ENCODE results near the gene CD27.
A peak's percentile ranks its signal among the peaks of the same experiment; 100 is the strongest.

Gene CD27

GRCh38 chr12:6434205-6435140 is 10.3 kb upstream of the CD27 start:
- DNase-seq (ENCODE audit: low read depth in 2 of 2): no peak

- no peak for DNase-seq (ENCODE audit: low read depth in 2 of 2)
Observed at GRCh38 chr12:6435961-6436715, 8.6 kb upstream of the CD27 start.

GRCh38 chr12:6437586-6437985 is 7.2 kb upstream of the CD27 start:
- DNase-seq (ENCODE audit: low read depth in 2 of 2): no peak

GRCh38 chr12:6438345-6438744 is 6.4 kb upstream of the CD27 start:
- no peak for DNase-seq (ENCODE audit: low read depth in 2 of 2)

GRCh38 chr12:6440391-6440790 is 4.4 kb upstream of the CD27 start:
- no peak for DNase-seq (ENCODE audit: low read depth in 2 of 2)

- no peak for DNase-seq (ENCODE audit: low read depth in 2 of 2)
Observed at GRCh38 chr12:6442836-6443235, 1.9 kb upstream of the CD27 start.

- peak; percentile 62 to 63 for DNase-seq (ENCODE audit: low read depth in 2 of 2)
Observed at GRCh38 chr12:6443361-6443983, 1.3 kb upstream of the CD27 start.

GRCh38 chr12:6444031-6444430 is 724 bp upstream of the CD27 start:
- DNase-seq (ENCODE audit: low read depth in 2 of 2): no peak

GRCh38 chr12:6450091-6450868 is 5.5 kb downstream of the CD27 start:
- no peak for DNase-seq (ENCODE audit: low read depth in 2 of 2)

GRCh38 chr12:6450869-6451347 is 6.2 kb downstream of the CD27 start:
- DNase-seq (ENCODE audit: low read depth in 2 of 2): no peak

GRCh38 chr12:6451348-6452244 is 6.8 kb downstream of the CD27 start, which contains the start of gene TAPBPL:
TAPBPL (plus strand) TSS chr12:6452042; CDS start chr12:6452249, 207 bp downstream.
- peak; percentile 70 for DNase-seq (ENCODE audit: low read depth in 2 of 2)

GRCh38 chr12:6452245-6452943 is 7.6 kb downstream of the CD27 start:
- no peak for DNase-seq (ENCODE audit: low read depth in 2 of 2)

- no peak for DNase-seq (ENCODE audit: low read depth in 2 of 2)
Observed at GRCh38 chr12:6452944-6453630, 8.3 kb downstream of the CD27 start.

GRCh38 chr12:6457220-6457945 is 12.6 kb downstream of the CD27 start:
- DNase-seq (ENCODE audit: low read depth in 2 of 2): no peak

GRCh38 chr12:6458281-6459003 is 13.7 kb downstream of the CD27 start:
- DNase-seq (ENCODE audit: low read depth in 2 of 2): no peak

- no peak for DNase-seq (ENCODE audit: low read depth in 2 of 2)
Observed at GRCh38 chr12:6459004-6459337, 14.2 kb downstream of the CD27 start.

- DNase-seq (ENCODE audit: low read depth in 2 of 2): no peak
Observed at GRCh38 chr12:6460751-6461371, 16.1 kb downstream of the CD27 start.

All from stimulated activated CD8-positive, alpha-beta memory T cell treated with anti-CD3 and anti-CD28 coated beads, Interleukin-15, amount 100 ng/mL, for 48 hours (primary cell).